HepG2 (cell line): ENCODE measurements around the gene CACNA1H. TPM values are rescaled to one million over a fixed set of nuclear protein-coding genes. Genes with fewer than 3 reads are reported as not detected.
A peak's percentile ranks its signal among the peaks of the same experiment; 100 is the strongest.

Experiments
- ATAC-seq: fragments of 200-7000 bp; cut with Tn5 transposase; 3 replicates; pipeline ENCODE4 v1.9.1; 2020; ENCODE audit warnings: mild to moderate bottlenecking, moderate library complexity
- BruUV-seq: library from RNA; stranded (reverse); fragments of 400-500 nt; replicated peaks from 2 replicates; lab custom pipeline; 2021; lab: Mats Ljungman, UMichigan
- CTCF ChIA-PET: fragments of 300-600 bp; formaldehyde crosslinking; extraction: SDS; loops from one replicate; lab custom pipeline; 2021; ENCODE audit warnings: low total read pairs, inconsistent platforms, low intra/inter-chr PET ratio; lab: Yijun Ruan, JAX
- POLR2A ChIA-PET: fragments of 350-600 bp; sonication (Branson Sonifier 250); formaldehyde crosslinking; loops from one replicate; lab custom pipeline; 2020; ENCODE audit warnings: antibody characterized with exemption, inconsistent platforms; lab: Yijun Ruan, JAX
- DNase-seq: peaks from one replicate; pipeline ENCODE4 v3.0.0-alpha.2; 2015; ENCODE audit warnings: low spot score
- FAIRE-seq: peaks from 3 replicates; lab custom pipeline; 2011; peaks lifted over from hg19 to GRCh38; lab: Jason Lieb, UNC
- H2AFZ ChIP-seq: one replicate; pipeline ENCODE4 v1.6.1; 2011; ENCODE audit warnings: low read length, inconsistent platforms
- H3K27ac ChIP-seq: fragments of 300-600 bp; 3 replicates; pipeline ENCODE4 v1.8.0; 2011; ENCODE audit warnings: mixed run types, mild to moderate bottlenecking, mixed read lengths, low read length, inconsistent platforms; ENCODE audit not compliant: insufficient read depth; ENCODE audit errors: extremely low read length
- H3K27me3 ChIP-seq, 2 experiments: fragments of 200-600 bp in 1 of 2; 2 replicates in 1 of 2; 3 replicates in 1 of 2; pipeline versions ENCODE4 v1.6.0 to v1.8.0; 2011; ENCODE audit warnings: low read length in 2 of 2, mild to moderate bottlenecking in 2 of 2, moderate library complexity in 2 of 2, inconsistent platforms in 1 of 2; ENCODE audit not compliant: insufficient read depth in 2 of 2, control insufficient read depth in 1 of 2
- H3K36me3 ChIP-seq, 2 experiments: fragments of 200-600 bp in 1 of 2; replicated peaks in 1 of 2; 2 replicates in 1 of 2; 3 replicates in 1 of 2; pipeline versions ENCODE4 v1.5.1 to v1.8.0; 2011; ENCODE audit warnings: low read length in 2 of 2, inconsistent platforms in 1 of 2; ENCODE audit not compliant: insufficient read depth in 2 of 2, control insufficient read depth in 1 of 2
- H3K4me1 ChIP-seq: 2 replicates; pipeline ENCODE4 v1.5.1; 2012; ENCODE audit warnings: low read length, inconsistent platforms; ENCODE audit not compliant: insufficient read depth
- H3K4me2 ChIP-seq: 2 replicates; pipeline ENCODE4 v1.6.0; 2011; ENCODE audit warnings: low read depth, low read length, inconsistent platforms
- H3K4me3 ChIP-seq, 3 experiments: fragments of 200-600 bp in 1 of 3; sonication (generic), shearing (Covaris generic) in 1 of 3; replicated peaks in 1 of 3; 2 replicates each; pipeline ENCODE4 v1.5.1; 2011 to 2016; ENCODE audit warnings: low read length in 3 of 3, inconsistent platforms in 2 of 3, low read depth in 2 of 3, mild to moderate bottlenecking in 2 of 3, control low read depth in 1 of 3, mixed read lengths in 1 of 3; ENCODE audit not compliant: insufficient read depth in 1 of 3
- H3K79me2 ChIP-seq: one replicate; pipeline ENCODE4 v1.6.1; 2011; ENCODE audit warnings: low read length, inconsistent platforms; ENCODE audit not compliant: insufficient read depth
- H3K9ac ChIP-seq: 2 replicates; pipeline ENCODE4 v1.6.0; 2011; ENCODE audit warnings: mild to moderate bottlenecking, low read depth, low read length, inconsistent platforms; ENCODE audit not compliant: insufficient read depth
- H3K9me3 ChIP-seq: 2 replicates; pipeline ENCODE4 v1.5.1; 2012; ENCODE audit warnings: mild to moderate bottlenecking, low read length
- H4K20me1 ChIP-seq: 2 replicates; pipeline ENCODE4 v1.6.0; 2011; ENCODE audit warnings: inconsistent platforms, mild to moderate bottlenecking, low read length, moderate library complexity; ENCODE audit not compliant: insufficient read depth
- GATAD1 ChIP-seq: IDR thresholded peaks from 2 replicates; pipeline ENCODE4 v1.6.1; 2016; ENCODE audit warnings: missing genetic modification reagents, missing compliant biosample characterization
- HBP1 ChIP-seq: IDR thresholded peaks from 2 replicates; pipeline ENCODE4 v1.6.1; 2016; ENCODE audit warnings: low read depth, control low read depth
- KDM1A ChIP-seq: IDR thresholded peaks from 2 replicates; pipeline ENCODE4 v1.6.1; 2016; ENCODE audit warnings: missing compliant biosample characterization
- MAFG ChIP-seq: sonication (generic); formaldehyde crosslinking; IDR thresholded peaks from 2 replicates; pipeline ENCODE4 v1.5.1; 2020; ENCODE audit warnings: mild to moderate bottlenecking, missing genetic modification reagents
- MLX ChIP-seq: IDR thresholded peaks from 2 replicates; pipeline ENCODE4 v1.6.1; 2016
- MNT ChIP-seq: fragments of 450-650 bp; IDR thresholded peaks from 2 replicates; pipeline ENCODE4 v1.6.1; 2016
- NFIC ChIP-seq: IDR thresholded peaks from 2 replicates; pipeline ENCODE4 v1.6.1; 2012; ENCODE audit warnings: mild to moderate bottlenecking, low read length, inconsistent platforms
- RFXAP ChIP-seq: sonication (generic); formaldehyde crosslinking; IDR thresholded peaks from 2 replicates; pipeline ENCODE4 v1.4.0; 2020; ENCODE audit warnings: missing genetic modification reagents, borderline replicate concordance
- TARDBP ChIP-seq: sonication (generic); formaldehyde crosslinking; IDR thresholded peaks from 2 replicates; pipeline ENCODE4 v1.8.0; 2022; ENCODE audit warnings: mild to moderate bottlenecking, missing genetic modification reagents
- TRAFD1 ChIP-seq: sonication (generic); formaldehyde crosslinking; IDR thresholded peaks from 2 replicates; pipeline ENCODE4 v1.5.1; 2020; ENCODE audit warnings: missing genetic modification reagents, mild to moderate bottlenecking, borderline replicate concordance
- ZBTB43 ChIP-seq: sonication (generic); formaldehyde crosslinking; conservative IDR thresholded peaks from 2 replicates; pipeline ENCODE4 v1.4.0; 2020; ENCODE audit warnings: missing genetic modification reagents
- WGBS: methylation state at CpG from one replicate; pipeline ENCODE4 v1.1.6; 2017; ENCODE audit warnings: low lambda C conversion rate; 5-methylcytosine and 5-hydroxymethylcytosine counted together
- in situ Hi-C: cut with HindIII; loops from 2 replicates; pipeline ENCODE4 v1.10.0; 2017; ENCODE audit warnings: low pct_unique_long_range_greater_than_20kb; ENCODE audit not compliant: extremely low pct_ligation_motif_present
- intact Hi-C: fragments of 100-400 bp; cut with micrococcal nuclease; formaldehyde crosslinking; loops from one replicate; pipeline ENCODE4 v1.10.0; 2022; ENCODE audit not compliant: unreplicated experiment
- polyA plus RNA-seq, 8 experiments: library from polyadenylated mRNA; depleted of rRNA in 3 of 8; stranded (reverse) in 7 of 8; unstranded in 1 of 8; fragments of >200 nt; fragmentation: Illumina TruSeq in 4 of 8; extraction: Trizol in 4 of 8; gene quantifications; 2 replicates each; pipeline versions ENCODE4 v1.2.1 to v1.2.3, GENCODE V29; 2011 to 2016; ENCODE audit warnings: low read depth in 4 of 8, missing spikeins in 1 of 8, mixed read lengths in 1 of 8; ENCODE audit not compliant: insufficient read depth in 1 of 8
- total RNA-seq, 5 experiments: library from RNA; depleted of rRNA; stranded (reverse); fragments of >200 nt; fragmentation: Illumina TruSeq; extraction: Trizol; gene quantifications; 2 replicates each; pipeline ENCODE4 v1.2.3, GENCODE V29; 2016; ENCODE audit warnings: low read depth in 1 of 5

The CACNA1H gene
- total and polyA plus RNA-seq, 2 of the 13 experiments (the other 11 are each of a cell fraction or from before 2014, with no cell fraction given) = 0.40 to 1.8 TPM

GRCh38 chr16:1117926-1118325 lies 35.0 kb upstream of the CACNA1H start:
- Histone ChIP-seq H3K4me2 (no peak overlapping the region), H3K27ac (no peak overlapping the region), H3K9ac (no peak overlapping the region), H3K36me3 (no peaks in the 10 kb centered on the region), H2AFZ (no peak overlapping the region), H3K9me3 (no peaks in the 10 kb centered on the region), H3K4me3 (no peak overlapping the region), H4K20me1 (no peaks in the 10 kb centered on the region; the same call in 1 of the 2 replicates), H3K4me1 (peaks cover 4% of the 10 kb centered on the region), H3K27me3 (peaks cover 29 to 60% of the 10 kb centered on the region in 2 experiments; a peak in 4 of 5 replicates), H3K79me2 (no peaks in the 10 kb centered on the region)
- WGBS = 34% methylated on average over 12 of the region's 19 CpGs
- POLR2A ChIA-PET = no interaction called here
- ATAC-seq = no peak
- intact Hi-C loops (no loop called here), in situ Hi-C loops (no loop called here)
- FAIRE-seq = no peak
- no TSS peak for BruUV-seq
- TF ChIP-seq HBP1 (CRISPR knock-in tag) = no peak
- TF ChIP-seq MNT = peak; percentile 60
- CTCF ChIA-PET = no interaction called here
- no peak for DNase-seq

- WGBS = no CpG with 5 or more reads among the region's 19 CpGs
- H3K36me3 ChIP-seq = no peaks in the 10 kb centered on the region
- BruUV-seq = no TSS peak
- ChIA-PET POLR2A (no interaction called here), CTCF (no interaction called here)
- no peaks in the 10 kb centered on the region for H3K79me2 ChIP-seq
- intact Hi-C loops = no loop called here
- H3K4me1 ChIP-seq = no peaks in the 10 kb centered on the region
- DNase-seq (no peak), FAIRE-seq (no peak), ATAC-seq (no peak)
- no peak overlapping the region for H3K9ac ChIP-seq
- H3K27ac ChIP-seq = no peak overlapping the region
- no peak overlapping the region for H3K4me3 ChIP-seq
- no peaks in the 10 kb centered on the region for H3K9me3 ChIP-seq
- no peak overlapping the region for H2AFZ ChIP-seq
- in situ Hi-C loops = no loop called here
- no peak overlapping the region for H3K4me2 ChIP-seq
- peaks cover 33 to 65% of the 10 kb centered on the region in 2 experiments; a peak in 4 of 5 replicates for H3K27me3 ChIP-seq
- 0 out of 2 replicates have a peak, but pooled peaks cover 2% of the 10 kb centered on the region for H4K20me1 ChIP-seq
- TF ChIP-seq TRAFD1 (CRISPR knock-in tag) (no peak), GATAD1 (CRISPR knock-in tag) (no peak), MAFG (no peak), KDM1A (CRISPR knock-in tag) (no peak), MLX (CRISPR knock-in tag) (no peak), TARDBP (no peak), NFIC (no peak), RFXAP (CRISPR knock-in tag) (no peak), ZBTB43 (CRISPR knock-in tag) (no peak)
These were observed 33.8 kb upstream of the CACNA1H start for GRCh38 chr16:1119129-1119528.
